Progenitor cell of endocrine pancreas (in vitro differentiated cells): ENCODE results near the gene GDPD3. TPM values are rescaled to one million over a fixed set of nuclear protein-coding genes. Genes with fewer than 3 reads are reported as not detected.

ENCODE experiments used
- DNase-seq: peaks from one replicate; pipeline ENCODE4 v3.0.0; 2021; ENCODE audit warnings: low spot score; ENCODE audit not compliant: unreplicated experiment
- H3K27ac Mint-ChIP-seq: 2 replicates; pipeline ENCODE4 v1.8.0; 2021; ENCODE audit warnings: mild to moderate bottlenecking, moderate library complexity, mixed read lengths
- H3K27me3 Mint-ChIP-seq: 2 replicates; pipeline ENCODE4 v1.8.0; 2021; ENCODE audit warnings: mixed read lengths
- H3K36me3 Mint-ChIP-seq: 2 replicates; pipeline ENCODE4 v1.8.0; 2022; ENCODE audit warnings: mixed read lengths; ENCODE audit not compliant: insufficient read depth
- H3K4me1 Mint-ChIP-seq: 2 replicates; pipeline ENCODE4 v1.8.0; 2021; ENCODE audit warnings: low read depth, mixed read lengths
- H3K4me3 Mint-ChIP-seq: 2 replicates; pipeline ENCODE4 v1.8.0; 2021; ENCODE audit warnings: low read depth, mild to moderate bottlenecking, moderate library complexity, mixed read lengths
- H3K9me3 Mint-ChIP-seq: 2 replicates; pipeline ENCODE4 v1.8.0; 2021; ENCODE audit warnings: low read depth, mixed read lengths
- CTCF ChIP-seq: fragments of 200-600 bp; sonication (generic); IDR thresholded peaks from one replicate; pipeline ENCODE4 v1.5.0; 2021; ENCODE audit warnings: antibody characterized with exemption, mild to moderate bottlenecking; ENCODE audit not compliant: unreplicated experiment
- total RNA-seq: library from RNA; stranded (reverse); gene quantifications from 2 replicates; pipeline ENCODE4 v1.2.1, GENCODE V29; 2021

GDPD3 gene
- total RNA-seq, 1 donor from 2014 or later, result 13.3 TPM

GRCh38 chr16:30065943-30066760 lies 47.2 kb downstream of the GDPD3 start:
- Mint-ChIP-seq H3K9me3 (no peaks in the 10 kb centered on the region), H3K27ac (peak overlapping the region; percentile 90), H3K4me3 (peak overlapping the region; percentile 90), H3K4me1 (peaks cover 16% of the 10 kb centered on the region), H3K36me3 (peaks cover 14% of the 10 kb centered on the region), H3K27me3 (no peaks in the 10 kb centered on the region)
- TF ChIP-seq CTCF, result no peak
- DNase-seq, result no peak

DNA sequence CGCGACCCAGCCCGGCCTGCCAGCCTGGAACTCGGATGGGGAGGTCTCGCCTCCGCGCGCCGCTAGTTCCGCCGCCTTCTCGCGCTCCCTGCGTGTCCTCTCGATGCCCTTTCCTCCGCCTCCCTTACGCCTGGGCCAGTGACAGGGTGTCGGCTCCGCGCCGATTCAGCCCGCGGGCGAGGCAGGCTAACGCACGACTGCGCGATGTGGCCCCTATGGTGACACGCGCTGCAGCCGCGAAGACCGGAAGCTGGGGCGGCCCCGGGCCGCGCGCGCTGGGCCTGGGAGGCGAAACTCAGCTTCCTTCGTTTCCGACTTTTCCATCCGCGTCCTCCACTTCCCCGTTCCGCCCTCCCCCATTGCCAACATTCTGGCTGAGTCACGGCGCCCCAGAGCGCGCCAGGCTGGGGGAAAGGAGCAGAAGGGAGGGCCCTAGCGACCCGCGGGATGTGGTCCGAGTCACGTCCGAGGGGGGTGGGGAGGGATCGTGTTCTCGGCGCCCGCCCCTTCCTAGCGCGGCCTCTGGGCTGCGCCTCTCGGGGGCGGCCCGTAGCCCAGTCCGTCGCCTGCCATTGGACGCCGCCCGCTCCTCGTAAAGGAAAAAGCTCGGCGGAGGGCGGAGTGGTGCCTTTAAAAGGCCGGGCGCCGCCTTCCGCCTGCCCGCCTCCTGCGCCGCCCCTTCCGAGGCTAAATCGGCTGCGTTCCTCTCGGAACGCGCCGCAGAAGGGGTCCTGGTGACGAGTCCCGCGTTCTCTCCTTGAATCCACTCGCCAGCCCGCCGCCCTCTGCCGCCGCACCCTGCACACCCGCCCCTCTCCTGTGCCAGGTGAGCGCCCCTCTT lies 48.0 kb downstream of the GDPD3 start, which contains the start of gene ALDOA:
Gene ALDOA (plus strand): TSS at position 659 of the 841 bp plus-strand sequence. CDS start 1,138 bp downstream, outside the sequence.
- Mint-ChIP-seq H3K36me3 (peaks cover 15% of the 10 kb centered on the region), H3K4me1 (peaks cover 16% of the 10 kb centered on the region), H3K27me3 (no peaks in the 10 kb centered on the region), H3K9me3 (no peaks in the 10 kb centered on the region), H3K4me3 (peak within 1 kb of the TSS; percentile 90), H3K27ac (peak within 1 kb of the TSS; percentile 99)
- DNase-seq, result peak; percentile 82
- no peak for TF ChIP-seq CTCF

GRCh38 chr16:30064729-30065101 lies 48.6 kb downstream of the GDPD3 start:
- peaks cover 15% of the 10 kb centered on the region for H3K36me3 Mint-ChIP-seq
- no peaks in the 10 kb centered on the region for H3K9me3 Mint-ChIP-seq
- peaks cover 16% of the 10 kb centered on the region for H3K4me1 Mint-ChIP-seq
- DNase-seq, result no peak
- H3K27ac Mint-ChIP-seq, result peak overlapping the region; percentile 99
- TF ChIP-seq CTCF, result no peak
- peak overlapping the region; percentile 90 for H3K4me3 Mint-ChIP-seq
- no peaks in the 10 kb centered on the region for H3K27me3 Mint-ChIP-seq

DNA sequence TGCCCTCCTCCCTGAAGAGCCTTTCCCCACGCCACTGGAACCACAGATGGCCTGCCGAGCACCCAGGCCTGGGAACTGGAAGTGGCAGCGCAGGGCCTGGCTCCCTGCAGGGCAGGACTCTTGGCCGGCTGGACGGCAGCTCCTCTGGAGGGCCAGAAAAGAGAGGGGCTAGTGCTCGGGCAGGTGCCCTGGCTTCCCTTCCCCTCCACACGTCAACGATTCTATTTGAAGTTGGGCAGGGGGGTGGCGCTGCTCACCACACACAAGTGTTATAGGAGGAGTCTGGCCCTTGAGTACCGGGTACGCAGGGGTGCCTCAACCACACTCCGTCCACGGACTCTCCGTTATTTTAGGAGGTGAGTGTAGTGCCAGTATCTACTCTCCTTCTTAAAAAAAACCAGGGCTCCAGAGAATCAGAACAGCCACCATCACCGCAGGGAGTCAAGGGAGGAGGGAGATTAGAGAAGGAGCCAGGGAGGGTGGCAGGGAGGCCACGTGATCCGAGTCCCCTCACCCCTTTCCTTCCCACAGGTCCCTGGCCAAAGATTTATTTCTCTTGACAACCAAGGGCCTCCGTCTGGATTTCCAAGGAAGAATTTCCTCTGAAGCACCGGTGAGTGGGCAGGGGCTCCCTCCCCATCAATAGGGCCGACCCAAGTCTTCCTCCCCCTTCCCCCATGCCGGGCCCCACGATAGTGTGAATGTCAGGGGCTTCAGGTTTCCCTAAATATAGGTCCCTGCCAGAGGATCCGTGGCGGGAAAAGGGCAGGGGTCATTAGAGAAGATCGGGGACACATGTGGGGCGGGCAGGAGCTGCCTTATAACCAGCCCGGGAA lies 49.2 kb downstream of the GDPD3 start:
- Mint-ChIP-seq H3K27me3 (no peaks in the 10 kb centered on the region), H3K4me1 (peaks cover 16% of the 10 kb centered on the region), H3K9me3 (no peaks in the 10 kb centered on the region), H3K27ac (peak overlapping the region; percentile 91), H3K4me3 (peak overlapping the region; percentile 90), H3K36me3 (peaks cover 12% of the 10 kb centered on the region)
- DNase-seq, result no peak
- no peak for TF ChIP-seq CTCF
